MCF 10A (cell line): ENCODE results near the gene HBM. TPM values are rescaled to one million over a fixed set of nuclear protein-coding genes. Genes with fewer than 3 reads are reported as not detected.
"Not testable (repeated sequence)": the region's sequence is repeated elsewhere in the genome, so short reads cannot be mapped to it uniquely, and the experiment has no call there.

Source experiments
- BruUV-seq: library from RNA; stranded (reverse); fragments of 400-500 nt; replicated peaks from 2 replicates; lab custom pipeline; 2021; lab: Mats Ljungman, UMichigan
- CTCF ChIA-PET: fragments of 300-600 bp; sonication (Branson Sonifier 250); formaldehyde crosslinking; extraction: SDS; loops from one replicate; lab custom pipeline; 2021; ENCODE audit warnings: antibody characterized with exemption, inconsistent platforms; lab: Yijun Ruan, JAX
- POLR2A ChIA-PET: fragments of 300-600, 350-650 bp; sonication (Branson Sonifier 250); formaldehyde crosslinking; extraction: SDS; loops from one replicate; lab custom pipeline; 2020; ENCODE audit warnings: antibody characterized with exemption, inconsistent platforms; lab: Yijun Ruan, JAX
- DNase-seq: peaks from one replicate; pipeline ENCODE4 v3.0.0-alpha.2; 2018; ENCODE audit not compliant: unreplicated experiment
- H3K27ac Mint-ChIP-seq: one replicate; pipeline ENCODE4 v1.8.0; 2022; ENCODE audit warnings: mild to moderate bottlenecking, low read depth, mixed read lengths; ENCODE audit not compliant: unreplicated experiment
- H3K27me3 Mint-ChIP-seq: one replicate; pipeline ENCODE4 v1.8.0; 2022; ENCODE audit warnings: mixed read lengths; ENCODE audit not compliant: insufficient read depth, unreplicated experiment
- H3K36me3 Mint-ChIP-seq: one replicate; pipeline ENCODE4 v1.8.0; 2022; ENCODE audit warnings: mild to moderate bottlenecking, moderate library complexity, mixed read lengths; ENCODE audit not compliant: insufficient read depth, unreplicated experiment
- H3K4me1 Mint-ChIP-seq: one replicate; pipeline ENCODE4 v1.8.0; 2022; ENCODE audit warnings: mixed read lengths; ENCODE audit not compliant: insufficient read depth, unreplicated experiment
- H3K4me3 Mint-ChIP-seq: one replicate; pipeline ENCODE4 v1.8.0; 2022; ENCODE audit warnings: mild to moderate bottlenecking, moderate library complexity, mixed read lengths; ENCODE audit not compliant: unreplicated experiment
- H3K9me3 Mint-ChIP-seq: one replicate; pipeline ENCODE4 v1.8.0; 2022; ENCODE audit warnings: mixed read lengths; ENCODE audit not compliant: unreplicated experiment
- intact Hi-C: fragments of 100-400 bp; cut with micrococcal nuclease; formaldehyde crosslinking; loops from 2 replicates; pipeline ENCODE4 v1.14.1; 2022
- total RNA-seq: library from RNA; stranded (reverse); gene quantifications from 2 replicates; pipeline ENCODE4 v1.2.3, GENCODE V29; 2022
- TF ChIP-seq, protein P1 (sequence below): fragments of 200-600 bp; IDR thresholded peaks from one replicate; pipeline ENCODE4 v1.8.0; 2022; ENCODE audit warnings: antibody characterized with exemption, mild to moderate bottlenecking; ENCODE audit not compliant: unreplicated experiment

HBM gene
- total RNA-seq, 1 experiment from 2014 or later = not detected

- ChIA-PET POLR2A (interaction anchor here (0.9 kb wide), 1 partner anchor 12 kb away, joined by 3 read pairs; no protein-coding TSS in a partner anchor), CTCF (interaction anchor here (0.7 to 1.4 kb wide), 3 partner anchors 7 to 19 kb away, joined by 3 to 9 read pairs (median 4); no protein-coding TSS in a partner anchor)
- no peak for DNase-seq
- H3K9me3 Mint-ChIP-seq = no peaks in the 10 kb centered on the region
- H3K36me3 Mint-ChIP-seq = peaks cover 41% of the 10 kb centered on the region
- H3K27ac Mint-ChIP-seq = no peak overlapping the region
- no peaks in the 10 kb centered on the region for H3K4me1 Mint-ChIP-seq
- no TSS peak for BruUV-seq
- TF ChIP-seq, protein P1, sequence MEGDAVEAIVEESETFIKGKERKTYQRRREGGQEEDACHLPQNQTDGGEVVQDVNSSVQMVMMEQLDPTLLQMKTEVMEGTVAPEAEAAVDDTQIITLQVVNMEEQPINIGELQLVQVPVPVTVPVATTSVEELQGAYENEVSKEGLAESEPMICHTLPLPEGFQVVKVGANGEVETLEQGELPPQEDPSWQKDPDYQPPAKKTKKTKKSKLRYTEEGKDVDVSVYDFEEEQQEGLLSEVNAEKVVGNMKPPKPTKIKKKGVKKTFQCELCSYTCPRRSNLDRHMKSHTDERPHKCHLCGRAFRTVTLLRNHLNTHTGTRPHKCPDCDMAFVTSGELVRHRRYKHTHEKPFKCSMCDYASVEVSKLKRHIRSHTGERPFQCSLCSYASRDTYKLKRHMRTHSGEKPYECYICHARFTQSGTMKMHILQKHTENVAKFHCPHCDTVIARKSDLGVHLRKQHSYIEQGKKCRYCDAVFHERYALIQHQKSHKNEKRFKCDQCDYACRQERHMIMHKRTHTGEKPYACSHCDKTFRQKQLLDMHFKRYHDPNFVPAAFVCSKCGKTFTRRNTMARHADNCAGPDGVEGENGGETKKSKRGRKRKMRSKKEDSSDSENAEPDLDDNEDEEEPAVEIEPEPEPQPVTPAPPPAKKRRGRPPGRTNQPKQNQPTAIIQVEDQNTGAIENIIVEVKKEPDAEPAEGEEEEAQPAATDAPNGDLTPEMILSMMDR = no peak
- H3K27me3 Mint-ChIP-seq = no peaks in the 10 kb centered on the region
- H3K4me3 Mint-ChIP-seq = no peak overlapping the region
- intact Hi-C loops = no loop called here
Measured at GRCh38 chr16:122361-122760, 43.4 kb upstream of the HBM start.

DNA sequence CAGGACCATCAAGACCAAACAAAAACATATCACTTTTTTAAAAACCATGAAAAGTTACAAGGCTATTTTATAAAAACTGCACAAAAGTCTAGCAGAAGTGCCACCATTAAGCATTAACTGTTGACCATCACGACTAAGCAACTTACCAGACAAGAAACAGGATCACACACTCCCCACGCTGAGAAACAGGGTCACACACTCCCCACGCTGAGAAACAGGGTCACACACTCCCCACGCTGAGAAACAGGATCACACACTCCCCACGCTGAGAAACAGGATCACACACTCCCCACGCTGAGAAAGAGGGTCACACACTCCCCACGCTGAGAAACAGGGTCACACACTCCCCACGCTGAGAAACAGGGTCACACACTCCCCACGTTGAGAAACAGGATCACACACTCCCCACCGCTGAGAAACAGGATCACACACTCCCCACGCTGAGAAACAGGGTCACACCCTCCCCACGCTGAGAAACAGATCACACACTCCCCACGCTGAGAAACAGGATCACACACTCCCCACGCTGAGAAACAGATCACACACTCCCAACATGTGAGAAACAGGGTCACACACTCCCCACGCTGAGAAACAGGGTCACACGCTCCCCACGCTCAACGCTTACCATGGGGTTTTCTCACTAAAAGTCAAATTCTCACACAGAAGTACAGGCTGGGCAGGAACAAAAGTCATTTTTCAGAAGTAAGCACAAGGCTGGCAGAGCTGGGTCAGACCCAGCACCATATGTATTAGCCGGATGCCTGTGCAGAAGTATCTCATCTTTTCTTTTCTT lies 42.0 kb upstream of the HBM start:
- CTCF ChIA-PET = interaction anchor here (1.4 to 2.2 kb wide), 2 partner anchors 16 to 17 kb away, joined by 9 read pairs; no protein-coding TSS in a partner anchor
- H3K4me3 Mint-ChIP-seq, H3K9me3 Mint-ChIP-seq, H3K4me1 Mint-ChIP-seq, intact Hi-C loops, H3K27ac Mint-ChIP-seq, POLR2A ChIA-PET, BruUV-seq, H3K27me3 Mint-ChIP-seq, DNase-seq: not testable (repeated sequence)
- peaks cover 43% of the 10 kb centered on the region for H3K36me3 Mint-ChIP-seq

GRCh38 chr16:125011-125410 lies 40.8 kb upstream of the HBM start:
- Mint-ChIP-seq H3K4me1 (no peaks in the 10 kb centered on the region), H3K4me3 (no peak overlapping the region), H3K36me3 (peaks cover 40% of the 10 kb centered on the region), H3K9me3 (no peaks in the 10 kb centered on the region), H3K27me3 (no peaks in the 10 kb centered on the region), H3K27ac (no peak overlapping the region)
- ChIA-PET POLR2A (no interaction called here), CTCF (interaction anchor here (0.5 to 2.2 kb wide), 2 partner anchors 17 to 240 kb away, joined by 3 to 9 read pairs; no protein-coding TSS in a partner anchor)
- DNase-seq = no peak
- no TSS peak for BruUV-seq
- TF ChIP-seq, protein P1 = no peak
- intact Hi-C loops = no loop called here

DNA sequence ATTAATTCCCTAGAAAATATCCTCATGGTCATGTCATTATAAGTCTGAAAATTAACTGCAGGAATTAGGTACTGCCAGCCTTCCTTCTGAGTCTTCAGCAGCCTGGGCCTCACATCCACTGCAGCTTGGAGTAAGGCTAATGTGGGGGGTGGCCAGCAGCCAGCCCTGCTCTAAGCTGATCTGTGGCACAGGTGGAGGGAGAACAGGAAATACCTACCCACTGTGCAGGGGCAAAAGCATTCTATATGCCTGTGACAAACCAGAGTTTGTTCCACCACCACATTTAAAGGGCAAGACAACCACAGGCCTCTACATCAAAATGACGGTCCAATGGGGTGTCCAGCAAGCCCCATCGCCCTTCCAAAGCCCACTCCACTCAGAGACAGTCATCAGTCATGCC lies 36.7 kb upstream of the HBM start:
- H3K27me3 Mint-ChIP-seq = no peaks in the 10 kb centered on the region
- no TSS peak for BruUV-seq
- H3K4me3 Mint-ChIP-seq = no peak overlapping the region
- CTCF ChIA-PET = interaction anchor here (0.6 to 0.7 kb wide), 2 partner anchors 7 to 24 kb away, joined by 3 to 4 read pairs; no protein-coding TSS in a partner anchor
- POLR2A ChIA-PET = interaction anchor here (0.6 kb wide), 1 partner anchor 28 kb away, joined by 3 read pairs; no protein-coding TSS in a partner anchor
- H3K9me3 Mint-ChIP-seq = no peaks in the 10 kb centered on the region
- DNase-seq = no peak
- H3K27ac Mint-ChIP-seq = no peak overlapping the region
- intact Hi-C loops = no loop called here
- TF ChIP-seq, protein P1 = no peak
- peaks cover 7% of the 10 kb centered on the region for H3K4me1 Mint-ChIP-seq
- peaks cover 24% of the 10 kb centered on the region for H3K36me3 Mint-ChIP-seq
